Right renal cortex interstitium (tissue), 3 donors: ENCODE data around the gene FKBP1B. TPM values are rescaled to one million over a fixed set of nuclear protein-coding genes. Genes with fewer than 3 reads are reported as not detected.
"Not testable (repeated sequence)": the region's sequence is repeated elsewhere in the genome, so short reads cannot be mapped to it uniquely, and the experiment has no call there.

Experiments
- DNase-seq, 3 donors: peaks; one replicate each; pipeline ENCODE4 v3.0.0-alpha.2; 2013; ENCODE audit warnings: low read depth in 3 of 3, low spot score in 2 of 3
- polyA plus RNA-seq, 3 donors: library from polyadenylated mRNA; unstranded; fragments of 120-200 nt; gene quantifications; one replicate each; pipeline ENCODE4 v1.2.1, GENCODE V29; 2013; ENCODE audit not compliant: insufficient read length in 3 of 3

Gene FKBP1B
- polyA plus RNA-seq, 3 donors = 11.0 to 14.3 (median 12.8) TPM

GRCh38 chr2:24022324-24022974 lies 27.1 kb upstream of the FKBP1B start:
- no peak for DNase-seq

DNA sequence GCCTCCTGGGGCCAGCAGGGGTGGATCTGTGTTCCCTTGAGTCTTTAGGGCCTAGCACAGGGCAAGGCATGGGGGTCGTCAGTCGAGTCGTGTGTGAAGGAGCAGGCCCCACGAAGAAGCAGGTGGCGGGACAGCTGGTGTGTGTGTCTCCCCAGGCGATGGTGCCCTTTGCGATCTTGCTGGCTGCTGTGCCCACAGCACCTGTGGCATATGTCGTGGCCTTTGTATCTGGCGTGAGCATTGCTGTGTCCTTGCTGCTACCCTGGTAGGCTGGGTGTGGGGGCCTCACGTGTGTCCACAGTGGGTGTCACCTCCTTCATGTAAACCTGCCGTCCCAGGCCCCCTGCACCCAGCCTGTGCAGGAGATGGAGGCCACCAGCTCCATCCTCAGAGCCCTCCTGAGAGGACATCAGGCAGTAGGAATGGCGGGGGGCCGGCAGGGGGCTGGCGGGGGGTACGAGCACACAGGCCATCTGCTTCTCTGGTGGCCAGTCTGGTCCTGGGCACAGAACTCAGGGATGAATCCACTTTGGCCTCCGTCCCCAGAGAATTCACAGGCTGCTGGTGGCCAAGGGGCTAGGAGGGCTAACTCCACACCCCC lies 26.5 kb upstream of the FKBP1B start:
- DNase-seq = no peak

- DNase-seq = no peak
Measured at GRCh38 chr2:24024018-24024417, 25.5 kb upstream of the FKBP1B start.

DNA sequence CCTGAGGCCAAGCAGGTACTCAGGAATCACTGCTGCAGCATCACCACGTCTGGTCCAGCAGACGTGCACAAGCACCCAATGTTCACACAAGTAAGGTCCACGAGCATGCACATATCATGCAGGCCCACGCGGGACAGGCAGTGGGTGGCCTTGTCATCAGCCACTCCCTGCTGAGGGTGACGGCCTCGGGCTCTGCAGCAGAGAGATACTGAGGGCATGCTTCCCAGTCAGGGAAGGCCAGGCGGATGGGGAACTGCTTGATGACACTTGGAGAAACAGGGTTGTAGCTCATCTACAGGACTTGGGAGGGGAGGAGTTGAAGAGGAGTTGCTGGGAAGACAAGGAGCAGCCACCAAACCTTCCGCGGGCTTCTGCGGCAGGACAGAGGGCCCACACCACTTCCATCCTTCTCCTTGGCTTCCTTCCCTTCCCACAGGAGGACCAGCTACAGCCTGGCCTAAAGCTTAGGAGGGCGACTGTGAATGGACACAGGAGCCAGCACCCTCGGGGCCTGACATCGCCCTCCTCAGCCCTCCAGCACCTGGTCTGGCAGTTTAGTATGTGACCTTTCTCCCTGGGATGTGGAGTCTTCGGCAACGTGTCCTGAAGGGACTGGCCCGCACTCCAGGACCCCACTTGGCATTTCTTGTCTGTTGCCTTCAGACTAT lies 24.4 kb upstream of the FKBP1B start:
- no peak for DNase-seq

DNA sequence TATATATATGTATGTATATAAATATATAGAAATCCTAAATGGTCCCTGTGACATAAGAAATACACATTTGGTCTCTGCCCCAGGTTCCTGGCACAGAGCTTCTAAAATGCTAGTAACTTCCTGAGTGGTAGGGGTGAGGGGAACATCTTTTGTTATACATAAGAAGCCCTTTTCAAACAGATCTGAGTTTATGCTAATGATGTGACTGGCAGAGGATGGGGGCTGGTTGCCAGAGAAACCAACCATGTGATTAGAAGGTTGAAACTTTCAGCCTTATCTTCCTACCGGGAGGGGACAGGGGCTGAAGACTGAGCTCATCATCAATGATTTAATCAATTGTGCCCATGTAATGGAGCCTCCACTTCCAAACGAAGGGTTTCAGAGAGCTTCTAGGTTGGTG lies 23.3 kb upstream of the FKBP1B start:
- DNase-seq = no peak

- DNase-seq = no peak
Measured at GRCh38 chr2:24038786-24039499, 10.6 kb upstream of the FKBP1B start.

DNA sequence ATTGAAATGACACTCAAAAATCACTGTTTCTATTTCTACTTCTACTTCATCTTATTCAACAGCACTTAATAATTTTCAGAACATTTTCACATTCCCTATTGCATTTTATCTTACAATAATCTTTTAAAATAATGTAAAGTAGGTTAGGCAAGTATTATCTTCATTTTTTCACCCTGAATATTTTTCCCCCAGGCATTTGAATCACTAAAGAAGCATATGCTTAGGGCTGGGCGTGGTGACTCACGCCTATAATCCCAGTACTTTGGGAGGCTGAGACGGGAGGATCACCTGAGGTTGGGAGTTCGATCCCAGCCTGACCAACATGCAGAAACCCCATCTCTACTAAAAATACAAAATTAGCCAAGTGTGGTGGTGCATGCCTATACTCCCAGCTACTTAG lies 9.0 kb upstream of the FKBP1B start:
- DNase-seq = no peak

DNA sequence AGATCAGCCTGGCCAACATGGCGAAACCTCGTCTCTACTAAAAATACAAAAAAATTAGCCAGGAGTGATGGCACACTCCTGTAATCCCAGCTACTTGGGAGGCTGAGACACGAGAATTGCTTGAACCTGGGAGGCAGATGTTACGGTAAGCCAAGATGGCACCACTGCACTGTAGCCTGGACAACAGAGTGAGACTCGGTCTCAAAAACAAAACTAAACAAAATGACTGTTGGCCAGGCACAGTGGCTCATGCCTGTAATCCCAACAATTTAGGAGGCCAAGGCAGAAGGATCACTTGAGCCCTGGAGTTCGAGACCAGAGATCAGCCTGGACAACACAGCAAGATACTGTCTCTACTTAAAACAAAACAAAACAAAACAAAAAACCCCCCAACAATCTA lies 6.4 kb upstream of the FKBP1B start:
- DNase-seq = not testable (repeated sequence)

DNA sequence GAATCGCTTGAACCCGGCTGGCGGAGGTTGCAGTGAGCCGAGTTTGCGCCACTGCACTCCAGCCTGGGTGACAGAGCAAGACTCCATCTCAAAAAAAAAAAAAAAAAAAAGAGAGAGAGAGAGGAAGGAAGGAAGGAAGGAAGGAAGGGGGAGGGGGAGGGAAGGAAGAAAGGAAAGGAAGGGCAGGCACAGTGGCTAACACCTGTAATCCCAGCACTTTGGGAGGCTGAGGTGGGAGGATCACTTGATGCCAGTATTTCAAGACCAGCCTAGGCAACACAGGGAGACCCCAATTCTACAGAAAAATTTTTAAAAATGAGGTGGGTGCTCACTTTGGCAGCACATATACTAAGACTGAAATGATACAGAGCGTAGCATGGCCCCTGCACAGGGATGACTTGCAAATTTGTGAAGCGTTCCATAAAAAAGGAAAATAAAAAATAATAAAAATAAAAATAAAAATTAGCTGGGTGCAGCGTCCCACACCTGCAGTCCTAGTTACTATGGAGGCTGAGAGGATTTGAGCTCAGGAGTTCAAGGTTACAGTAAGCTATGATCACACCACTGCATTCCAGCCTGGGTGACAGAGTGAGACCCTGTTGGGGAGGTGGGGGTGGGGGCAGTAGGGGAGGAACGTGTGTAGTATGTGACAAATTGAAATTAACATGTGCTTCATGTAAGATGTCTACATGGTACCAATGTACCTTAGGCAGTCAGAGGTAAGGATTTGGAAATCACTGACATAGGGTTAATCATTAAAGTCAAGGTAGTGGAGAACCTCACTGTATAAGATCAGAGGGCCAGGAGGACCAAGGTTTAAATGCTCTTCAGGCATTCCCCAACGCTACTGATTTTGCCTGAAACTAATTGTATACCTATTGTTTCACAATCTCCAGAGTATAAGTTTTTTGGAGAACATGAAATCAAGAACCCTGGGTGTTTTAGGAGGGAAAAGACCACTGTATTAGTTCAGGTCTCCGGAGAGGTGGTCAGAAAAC lies 3.7 kb upstream of the FKBP1B start:
- DNase-seq = no peak

DNA sequence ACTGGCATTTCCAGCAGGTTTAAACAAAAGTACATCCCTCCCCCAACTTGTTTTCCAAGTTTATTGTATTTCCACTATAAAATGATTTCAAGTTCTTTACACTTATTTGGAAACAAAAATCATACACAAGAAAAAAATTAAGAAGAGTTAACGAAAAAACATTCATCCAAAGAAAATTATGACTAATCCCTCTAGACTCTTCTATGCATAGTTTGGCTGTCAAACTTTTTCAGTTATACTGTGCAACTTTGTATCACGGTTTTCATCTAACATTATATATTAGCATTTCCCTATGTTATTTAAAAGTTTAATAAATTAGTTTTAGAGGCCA lies 3.0 kb upstream of the FKBP1B start:
- no peak for DNase-seq

DNA sequence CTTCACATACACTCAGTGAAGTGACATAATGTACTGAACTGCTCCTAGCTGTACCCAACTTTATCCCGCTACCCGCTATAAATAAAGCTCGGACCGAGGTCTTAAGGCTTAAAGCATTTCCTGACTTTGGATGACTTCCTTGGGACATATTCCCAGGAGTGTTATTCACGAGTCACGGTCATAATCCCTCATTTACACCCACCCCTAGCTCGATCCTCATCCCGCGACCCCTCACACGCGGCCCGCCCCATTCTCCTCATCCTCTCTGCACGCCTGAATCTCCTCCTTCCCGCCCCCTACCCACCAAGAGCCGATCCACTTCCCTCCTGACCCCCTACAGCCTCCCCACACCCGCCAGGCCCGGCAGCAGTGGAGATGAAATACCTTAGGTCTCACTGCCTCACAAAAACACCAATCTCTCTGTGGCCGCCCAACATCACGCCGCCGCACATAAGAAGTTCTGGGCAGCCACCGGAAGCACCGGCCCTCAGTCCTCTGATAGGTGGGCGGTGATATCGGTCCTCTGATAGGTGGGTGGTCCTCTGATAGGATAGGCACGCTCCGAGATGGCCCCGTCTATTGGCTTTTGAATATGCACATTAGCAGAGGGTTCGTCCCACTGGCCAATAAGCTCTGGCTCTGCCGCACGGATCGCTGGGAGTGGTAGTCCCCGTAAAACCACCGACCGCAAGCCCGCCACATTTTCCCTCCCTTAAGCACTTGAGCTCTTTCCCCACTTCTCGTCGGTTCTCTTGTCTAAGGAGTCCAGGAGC lies 2.4 kb upstream of the FKBP1B start, which contains the start of gene WDCP:
TSS of gene WDCP (minus strand) at position 462 of the 773 bp plus-strand sequence. CDS start 7,897 bp downstream, outside the sequence.
- DNase-seq = peak; percentile 89 to 95 (median 89)

- DNase-seq = no peak
Measured at GRCh38 chr2:24047703-24048033, 1.9 kb upstream of the FKBP1B start.

DNA sequence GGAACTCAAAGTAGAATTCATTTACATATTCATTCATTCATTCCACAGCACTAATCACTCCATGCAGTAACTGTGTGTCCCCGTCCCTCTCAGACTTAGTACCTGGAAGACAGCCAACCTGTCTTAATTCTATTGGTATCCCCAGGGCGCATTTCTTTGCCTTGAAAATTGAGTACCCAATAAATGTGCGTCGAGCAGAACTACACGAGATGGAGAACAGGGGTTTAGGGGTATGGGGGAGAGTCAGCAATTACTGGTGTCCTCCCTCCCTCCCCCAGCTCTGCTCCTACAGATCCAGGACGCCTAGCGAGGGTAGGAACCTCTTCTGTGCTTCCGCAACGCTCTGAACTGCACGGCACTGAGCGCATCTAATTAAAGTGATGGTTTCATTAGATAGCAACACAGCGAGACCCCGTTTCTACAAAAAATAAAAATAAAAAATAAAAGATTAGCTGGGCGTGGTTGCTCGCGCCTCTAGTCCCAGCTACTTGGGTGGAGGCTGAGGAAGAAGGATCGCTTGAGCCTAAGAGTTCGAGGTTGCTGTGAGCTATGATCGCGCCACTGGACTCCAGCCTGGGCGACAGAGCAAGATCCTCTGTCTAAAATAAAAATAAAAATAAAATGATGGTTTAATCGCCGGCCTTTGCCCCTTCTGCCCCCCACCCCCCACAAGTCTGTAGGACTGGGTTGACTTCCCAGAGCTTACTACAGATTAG lies 614 bp upstream of the FKBP1B start:
- DNase-seq = no peak

DNA sequence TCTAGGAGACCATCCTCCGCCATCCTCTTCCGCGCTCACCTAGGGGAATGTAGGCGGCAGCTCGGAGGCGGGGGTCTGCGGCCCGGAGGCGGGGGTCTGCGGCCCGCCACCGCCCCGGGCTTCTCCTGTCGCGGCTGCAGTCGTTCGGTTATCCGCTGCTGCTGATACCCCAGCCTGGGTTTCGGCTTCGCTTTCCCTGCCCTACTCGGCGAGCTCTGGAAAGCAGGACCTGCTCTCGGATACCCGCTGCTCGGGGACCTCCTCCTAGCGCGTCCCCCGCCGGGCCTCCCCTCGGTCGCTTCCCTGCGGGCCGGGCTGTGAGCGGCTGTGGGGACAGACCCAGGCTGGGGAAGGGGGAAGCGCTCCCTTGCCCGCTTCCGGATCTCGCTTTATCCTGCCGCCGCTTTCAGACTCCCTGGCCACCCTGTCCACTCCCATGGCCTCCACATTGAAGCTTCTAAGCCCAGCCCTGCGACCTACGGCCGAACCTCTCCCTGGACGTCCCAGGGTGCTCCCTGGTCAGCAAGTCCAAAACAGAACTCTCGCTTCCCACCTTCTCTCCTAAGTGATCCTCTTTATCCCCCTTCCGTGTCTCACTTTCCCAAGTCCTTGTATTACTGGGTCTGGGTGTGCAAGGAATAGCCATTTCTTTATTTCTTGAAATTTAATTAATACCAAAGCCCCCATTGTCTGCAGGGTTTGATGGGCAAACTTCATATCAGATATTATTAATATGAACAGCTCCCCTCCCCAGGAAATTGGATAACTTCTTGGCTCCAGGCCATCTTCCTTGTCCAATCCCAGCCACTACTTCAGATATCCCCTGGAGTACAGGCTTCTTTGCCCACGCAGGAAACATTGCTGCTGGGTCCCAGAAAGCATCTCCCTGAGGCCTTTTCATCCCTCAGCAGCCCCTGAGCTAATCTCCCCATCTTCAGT lies 769 bp downstream of the FKBP1B start:
- DNase-seq = peak in 1 of 3 donors; percentile 15

- DNase-seq = no peak
Measured at GRCh38 chr2:24051833-24052232, 2.3 kb downstream of the FKBP1B start.

DNA sequence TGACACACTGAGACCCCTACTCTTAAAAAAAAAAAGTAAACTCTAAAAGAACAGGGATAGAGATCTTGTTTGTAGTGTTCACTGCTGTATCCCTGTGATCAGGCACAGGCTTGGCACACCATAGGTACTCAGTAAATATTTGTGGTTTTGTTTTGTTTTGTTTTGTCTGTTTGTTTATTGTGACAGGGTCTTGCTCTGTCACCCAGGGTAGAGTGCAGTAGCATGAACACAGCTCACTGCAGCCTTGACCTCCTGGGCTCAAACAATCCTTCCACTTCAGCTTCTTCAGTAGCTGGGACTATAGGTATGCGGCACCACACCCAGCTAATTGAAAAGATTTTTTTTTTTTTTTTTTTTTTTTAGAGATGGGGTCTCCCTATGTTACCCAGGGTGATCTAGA lies 3.4 kb downstream of the FKBP1B start:
- no peak for DNase-seq

DNA sequence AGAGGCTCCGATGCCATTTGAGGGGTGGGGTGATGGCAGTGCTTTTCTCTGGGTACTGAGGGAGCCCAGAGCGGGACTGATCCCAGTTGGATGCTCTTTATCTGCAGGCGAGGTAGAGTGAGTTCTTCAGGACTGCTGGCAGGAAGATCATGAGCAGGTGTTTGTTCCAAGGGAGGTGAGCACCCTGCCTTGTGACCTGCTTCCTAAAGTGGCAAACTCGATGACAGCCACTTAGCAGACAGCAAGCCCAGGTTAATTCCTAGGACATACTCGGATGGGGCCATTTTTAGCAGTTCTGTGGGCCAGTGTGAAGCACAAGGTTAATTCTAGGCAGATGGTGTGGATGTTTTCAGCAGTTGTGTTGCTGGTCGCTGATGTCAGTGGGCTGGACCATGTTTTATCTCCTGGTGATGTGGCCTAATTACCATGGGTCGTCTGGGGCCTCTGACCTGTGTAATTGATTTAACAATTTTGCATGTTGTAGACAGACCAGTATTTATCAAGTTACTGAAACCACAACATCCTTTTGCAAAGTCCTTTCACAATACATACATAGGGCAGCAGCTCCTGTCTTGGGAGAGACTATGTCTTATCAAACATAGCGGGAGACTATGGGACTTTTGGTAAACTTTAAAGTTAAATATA lies 4.9 kb downstream of the FKBP1B start:
- no peak for DNase-seq
